Endothelial cell of umbilical vein (primary cell): ENCODE results near the gene CENPK.
"Not testable (repeated sequence)": the region's sequence is repeated elsewhere in the genome, so short reads cannot be mapped to it uniquely, and the experiment has no call there.

Experiments
- EZH2 ChIP-seq: IDR thresholded peaks from 2 replicates; pipeline ENCODE4 v1.6.1; 2012; ENCODE audit warnings: borderline replicate concordance, low read depth, mild to moderate bottlenecking, moderate library complexity, low read length, inconsistent platforms; ENCODE audit not compliant: severe bottlenecking
- GATA2 ChIP-seq: IDR thresholded peaks from 2 replicates; pipeline ENCODE4 v1.7.0; 2011; ENCODE audit warnings: low read depth, mild to moderate bottlenecking, moderate library complexity, mixed read lengths, low read length; ENCODE audit not compliant: insufficient read length, insufficient read depth
- JUN ChIP-seq: IDR thresholded peaks from 2 replicates; pipeline ENCODE4 v1.6.1; 2011; ENCODE audit warnings: borderline replicate concordance, low read depth; ENCODE audit not compliant: insufficient read length, insufficient read depth
- MYC ChIP-seq: IDR thresholded peaks from one replicate; pipeline ENCODE4 v1.6.1; 2011; ENCODE audit warnings: mild to moderate bottlenecking, low read depth, low read length
- POLR2A ChIP-seq: IDR thresholded peaks from 2 replicates; pipeline ENCODE4 v1.6.1; 2012; ENCODE audit warnings: low read depth, mild to moderate bottlenecking, control low read depth, low read length
- POLR2AphosphoS5 ChIP-seq: IDR thresholded peaks from 2 replicates; pipeline ENCODE4 v1.6.1; 2012; ENCODE audit warnings: low read depth, mild to moderate bottlenecking, control low read depth, low read length, moderate library complexity; ENCODE audit not compliant: insufficient read depth
- TF ChIP-seq, protein P1 (sequence below), 2 donors: IDR thresholded peaks; 1 replicate in 1 of 2; 2 replicates in 1 of 2; pipeline ENCODE4 v1.5.1; 2011; ENCODE audit warnings: low read length in 2 of 2, mild to moderate bottlenecking in 2 of 2, moderate library complexity in 2 of 2, control low read depth in 1 of 2, inconsistent platforms in 1 of 2, low read depth in 1 of 2; ENCODE audit not compliant: insufficient read depth in 1 of 2; ENCODE audit errors: extremely low read depth in 1 of 2
- TF ChIP-seq, protein P2 (sequence below): IDR thresholded peaks from 2 replicates; pipeline ENCODE4 v1.6.1; 2011; ENCODE audit not compliant: insufficient read depth, insufficient read length

DNA sequence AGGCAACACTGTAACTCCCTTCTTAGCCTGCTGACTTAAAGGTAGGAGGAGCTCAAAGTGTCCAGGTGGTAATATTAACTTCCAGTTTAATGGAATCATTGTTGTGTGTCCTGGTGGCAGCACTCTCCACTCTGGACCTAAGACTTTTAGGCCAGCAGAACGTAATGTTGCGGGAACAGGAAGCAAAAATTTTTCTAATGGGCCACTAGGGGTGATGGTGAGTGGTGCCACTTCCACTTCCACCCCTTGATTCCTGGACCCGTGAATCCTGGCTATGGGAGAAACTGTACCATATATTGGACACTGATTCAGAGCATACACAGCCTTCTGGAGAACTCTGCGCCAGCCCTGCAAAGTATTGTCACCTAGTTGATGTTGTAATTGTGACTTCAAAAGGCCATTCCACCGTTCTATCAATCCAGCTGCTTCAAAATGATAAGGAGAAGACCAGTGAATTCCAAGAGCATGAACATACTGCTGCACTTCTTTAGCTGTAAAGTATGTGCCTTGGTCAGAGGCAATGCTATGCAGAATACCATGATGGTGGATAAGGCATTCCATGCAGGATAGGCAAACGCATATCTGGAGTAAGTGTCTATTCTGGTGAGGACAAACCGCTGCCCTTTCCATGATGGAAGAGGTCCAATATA is 74.8 kb downstream of the CENPK start:
- not testable (repeated sequence) for TF ChIP-seq POLR2A, GATA2, JUN, MYC, POLR2AphosphoS5, EZH2
- TF ChIP-seq, protein P1, sequence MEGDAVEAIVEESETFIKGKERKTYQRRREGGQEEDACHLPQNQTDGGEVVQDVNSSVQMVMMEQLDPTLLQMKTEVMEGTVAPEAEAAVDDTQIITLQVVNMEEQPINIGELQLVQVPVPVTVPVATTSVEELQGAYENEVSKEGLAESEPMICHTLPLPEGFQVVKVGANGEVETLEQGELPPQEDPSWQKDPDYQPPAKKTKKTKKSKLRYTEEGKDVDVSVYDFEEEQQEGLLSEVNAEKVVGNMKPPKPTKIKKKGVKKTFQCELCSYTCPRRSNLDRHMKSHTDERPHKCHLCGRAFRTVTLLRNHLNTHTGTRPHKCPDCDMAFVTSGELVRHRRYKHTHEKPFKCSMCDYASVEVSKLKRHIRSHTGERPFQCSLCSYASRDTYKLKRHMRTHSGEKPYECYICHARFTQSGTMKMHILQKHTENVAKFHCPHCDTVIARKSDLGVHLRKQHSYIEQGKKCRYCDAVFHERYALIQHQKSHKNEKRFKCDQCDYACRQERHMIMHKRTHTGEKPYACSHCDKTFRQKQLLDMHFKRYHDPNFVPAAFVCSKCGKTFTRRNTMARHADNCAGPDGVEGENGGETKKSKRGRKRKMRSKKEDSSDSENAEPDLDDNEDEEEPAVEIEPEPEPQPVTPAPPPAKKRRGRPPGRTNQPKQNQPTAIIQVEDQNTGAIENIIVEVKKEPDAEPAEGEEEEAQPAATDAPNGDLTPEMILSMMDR (IDR thresholded peaks at IDR 0.05; ENCODE audit: extremely low read depth in 1 of 2, insufficient read depth in 1 of 2, low read depth in 1 of 2, low read length in 2 of 2), result not testable (repeated sequence)
- TF ChIP-seq, protein P2, sequence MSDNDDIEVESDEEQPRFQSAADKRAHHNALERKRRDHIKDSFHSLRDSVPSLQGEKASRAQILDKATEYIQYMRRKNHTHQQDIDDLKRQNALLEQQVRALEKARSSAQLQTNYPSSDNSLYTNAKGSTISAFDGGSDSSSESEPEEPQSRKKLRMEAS, result not testable (repeated sequence)
